CD14-positive monocyte (primary cell): ENCODE measurements around the gene AQP12B. TPM values are rescaled to one million over a fixed set of nuclear protein-coding genes. Genes with fewer than 3 reads are reported as not detected.

Experiments
- DNase-seq, 3 donors: peaks; one replicate each; pipeline ENCODE4 v3.0.0-alpha.2; 2011 to 2022
- H2AFZ ChIP-seq: 2 replicates; pipeline ENCODE4 v1.6.0; 2012; ENCODE audit warnings: mild to moderate bottlenecking, low read depth, low read length, inconsistent platforms; ENCODE audit not compliant: insufficient read depth, poor library complexity, severe bottlenecking
- H3K27ac ChIP-seq, 2 donors: 1 replicate in 1 of 2; 2 replicates in 1 of 2; pipeline ENCODE4 v1.5.1; 2012 to 2013; ENCODE audit warnings: low read length in 2 of 2, control low read depth in 1 of 2, inconsistent platforms in 1 of 2, low read depth in 1 of 2, mild to moderate bottlenecking in 1 of 2
- H3K27me3 ChIP-seq, 2 donors: one replicate each; pipeline versions ENCODE4 v1.6.0 to v1.6.1; 2011 to 2013; ENCODE audit warnings: low read length in 2 of 2; ENCODE audit not compliant: control insufficient read depth in 2 of 2, insufficient read depth in 2 of 2
- H3K36me3 ChIP-seq, 2 donors: replicated peaks in 1 of 2; 1 replicate in 1 of 2; 2 replicates in 1 of 2; pipeline versions ENCODE4 v1.5.1 to v1.6.1; 2012 to 2013; ENCODE audit warnings: low read length in 2 of 2, control low read depth in 1 of 2, inconsistent platforms in 1 of 2, mild to moderate bottlenecking in 1 of 2; ENCODE audit not compliant: insufficient read depth in 2 of 2, control insufficient read depth in 1 of 2
- H3K4me1 ChIP-seq, 2 donors: 1 replicate in 1 of 2; 2 replicates in 1 of 2; pipeline versions ENCODE4 v1.5.1 to v1.6.1; 2012 to 2013; ENCODE audit warnings: low read length in 2 of 2, control low read depth in 1 of 2, inconsistent platforms in 1 of 2, mild to moderate bottlenecking in 1 of 2, moderate library complexity in 1 of 2; ENCODE audit not compliant: insufficient read depth in 2 of 2, control insufficient read depth in 1 of 2
- H3K4me2 ChIP-seq: replicated peaks from 2 replicates; pipeline ENCODE3; 2012; ENCODE audit warnings: low read length, moderate library complexity, mild to moderate bottlenecking; ENCODE audit not compliant: poor library complexity, severe bottlenecking; ENCODE audit errors: extremely low read depth
- H3K4me3 ChIP-seq, 3 experiments: fragments of 200-600 bp in 1 of 3; sonication (generic) in 1 of 3; replicated peaks in 1 of 3; 1 replicate in 2 of 3; 2 replicates in 1 of 3; pipeline ENCODE4 v1.5.1; 2011 to 2013; ENCODE audit warnings: low read length in 3 of 3, mild to moderate bottlenecking in 3 of 3, control low read depth in 2 of 3, low read depth in 2 of 3, inconsistent platforms in 1 of 3, moderate library complexity in 1 of 3
- H3K79me2 ChIP-seq: 2 replicates; pipeline ENCODE4 v1.6.0; 2012; ENCODE audit warnings: mild to moderate bottlenecking, control low read depth, inconsistent platforms, low read length, moderate library complexity; ENCODE audit not compliant: insufficient read depth
- H3K9ac ChIP-seq: 2 replicates; pipeline ENCODE4 v1.6.0; 2017; ENCODE audit warnings: low read length, mild to moderate bottlenecking; ENCODE audit not compliant: insufficient read depth, poor library complexity, severe bottlenecking
- H3K9me3 ChIP-seq, 2 donors: replicated peaks in 1 of 2; 1 replicate in 1 of 2; 2 replicates in 1 of 2; pipeline versions ENCODE4 v1.5.1 to v1.6.1; 2012 to 2013; ENCODE audit warnings: low read length in 2 of 2, control low read depth in 1 of 2; ENCODE audit not compliant: control insufficient read depth in 1 of 2, insufficient read depth in 1 of 2
- H4K20me1 ChIP-seq: 2 replicates; pipeline ENCODE4 v1.6.0; 2012; ENCODE audit warnings: mild to moderate bottlenecking, low read length, control low read depth, moderate library complexity; ENCODE audit not compliant: insufficient read depth
- H3K27ac Mint-ChIP-seq, 7 donors: one replicate each; pipeline ENCODE4 v1.8.0; 2020; ENCODE audit warnings: mild to moderate bottlenecking in 7 of 7, mixed read lengths in 7 of 7, moderate library complexity in 6 of 7, inconsistent platforms in 2 of 7
- H3K27me3 Mint-ChIP-seq, 3 donors: one replicate each; pipeline ENCODE4 v1.8.0; 2021 to 2022; ENCODE audit warnings: low read depth in 3 of 3, mild to moderate bottlenecking in 3 of 3, mixed read lengths in 3 of 3, moderate library complexity in 3 of 3, inconsistent platforms in 1 of 3
- H3K36me3 Mint-ChIP-seq, 2 donors: one replicate each; pipeline ENCODE4 v1.8.0; 2020; ENCODE audit warnings: mixed read lengths in 2 of 2, inconsistent platforms in 1 of 2, mild to moderate bottlenecking in 1 of 2
- H3K4me1 Mint-ChIP-seq: one replicate; pipeline ENCODE4 v1.8.0; 2020; ENCODE audit warnings: mild to moderate bottlenecking, mixed read lengths
- H3K4me3 Mint-ChIP-seq, 2 donors: one replicate each; pipeline ENCODE4 v1.8.0; 2020; ENCODE audit warnings: mild to moderate bottlenecking in 2 of 2, mixed read lengths in 2 of 2, moderate library complexity in 1 of 2
- H3K9me3 Mint-ChIP-seq, 7 donors: one replicate each; pipeline ENCODE4 v1.8.0; 2020 to 2022; ENCODE audit warnings: mixed read lengths in 7 of 7, mild to moderate bottlenecking in 6 of 7, moderate library complexity in 6 of 7, inconsistent platforms in 2 of 7
- WGBS: methylation state at CpG from one replicate; pipeline ENCODE4 v1.1.5; 2013; ENCODE audit warnings: missing lambda C conversion rate; ENCODE audit not compliant: insufficient coverage; 5-methylcytosine and 5-hydroxymethylcytosine counted together
- intact Hi-C, 2 donors: fragments of 100-400 bp; cut with micrococcal nuclease; formaldehyde crosslinking; loops; one replicate each; pipeline versions ENCODE4 v1.15.0 to v1.15.1; 2023
- polyA plus RNA-seq, 3 donors: library from polyadenylated mRNA; depleted of rRNA in 1 of 3; unstranded in 2 of 3; stranded (reverse) in 1 of 3; fragments of 300-500 nt in 2 of 3; fragments of >200 nt in 1 of 3; fragmentation: Illumina TruSeq in 2 of 3; gene quantifications; 1 replicate in 2 of 3; 2 replicates in 1 of 3; pipeline ENCODE4 v1.2.3, GENCODE V29; 2012 to 2021
- TF ChIP-seq, protein P1 (sequence below): fragments of 200-600 bp; IDR thresholded peaks from one replicate; pipeline ENCODE4 v1.8.0; 2022; ENCODE audit warnings: antibody characterized with exemption, mild to moderate bottlenecking

The AQP12B gene
- polyA plus RNA-seq, 3 donors = not detected

DNA sequence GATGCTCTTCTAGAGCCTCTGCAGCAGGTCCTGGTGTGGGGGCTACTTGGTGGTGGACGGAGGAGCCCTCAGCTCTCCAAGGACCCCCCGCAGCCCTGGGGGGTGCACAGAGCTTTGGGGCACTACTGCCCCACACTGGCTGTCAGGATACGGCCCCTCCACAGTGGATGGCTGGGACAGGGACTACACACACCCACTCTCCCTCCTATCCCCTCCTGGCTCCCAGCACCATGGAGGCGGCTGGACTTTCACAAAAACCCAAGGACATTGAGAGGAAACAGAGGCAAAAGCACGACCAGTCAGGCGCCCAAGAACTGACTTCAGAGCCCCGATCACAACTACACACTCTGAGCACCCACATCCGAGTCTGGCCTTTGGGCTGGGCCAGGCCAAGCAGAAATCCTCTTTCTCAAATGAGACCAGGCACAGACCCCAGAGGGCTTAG, 44.8 kb downstream of the AQP12B start:
- H2AFZ ChIP-seq = no peak overlapping the region
- 89% methylated on average over 8 of the region's 8 CpGs for WGBS
- H3K4me1 Mint-ChIP-seq = peaks cover 12% of the 10 kb centered on the region
- H3K9me3 ChIP-seq = peaks cover 8 to 18% of the 10 kb centered on the region in 2 donors
- H3K9ac ChIP-seq = no peak overlapping the region
- TF ChIP-seq, protein P1, sequence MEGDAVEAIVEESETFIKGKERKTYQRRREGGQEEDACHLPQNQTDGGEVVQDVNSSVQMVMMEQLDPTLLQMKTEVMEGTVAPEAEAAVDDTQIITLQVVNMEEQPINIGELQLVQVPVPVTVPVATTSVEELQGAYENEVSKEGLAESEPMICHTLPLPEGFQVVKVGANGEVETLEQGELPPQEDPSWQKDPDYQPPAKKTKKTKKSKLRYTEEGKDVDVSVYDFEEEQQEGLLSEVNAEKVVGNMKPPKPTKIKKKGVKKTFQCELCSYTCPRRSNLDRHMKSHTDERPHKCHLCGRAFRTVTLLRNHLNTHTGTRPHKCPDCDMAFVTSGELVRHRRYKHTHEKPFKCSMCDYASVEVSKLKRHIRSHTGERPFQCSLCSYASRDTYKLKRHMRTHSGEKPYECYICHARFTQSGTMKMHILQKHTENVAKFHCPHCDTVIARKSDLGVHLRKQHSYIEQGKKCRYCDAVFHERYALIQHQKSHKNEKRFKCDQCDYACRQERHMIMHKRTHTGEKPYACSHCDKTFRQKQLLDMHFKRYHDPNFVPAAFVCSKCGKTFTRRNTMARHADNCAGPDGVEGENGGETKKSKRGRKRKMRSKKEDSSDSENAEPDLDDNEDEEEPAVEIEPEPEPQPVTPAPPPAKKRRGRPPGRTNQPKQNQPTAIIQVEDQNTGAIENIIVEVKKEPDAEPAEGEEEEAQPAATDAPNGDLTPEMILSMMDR = no peak
- no peaks in the 10 kb centered on the region for H3K36me3 ChIP-seq
- H3K27me3 Mint-ChIP-seq = peaks cover 3 to 10% (median 7%) of the 10 kb centered on the region in 3 donors
- no peak overlapping the region for H3K27ac ChIP-seq
- H3K27ac Mint-ChIP-seq = peak overlapping the region in 2 of 7 donors; percentile 4 to 12
- H3K4me2 ChIP-seq = no peak overlapping the region
- no peaks in the 10 kb centered on the region for H4K20me1 ChIP-seq
- no peaks in the 10 kb centered on the region for H3K27me3 ChIP-seq
- H3K9me3 Mint-ChIP-seq = peaks cover 12 to 39% (median 22%) of the 10 kb centered on the region in 7 donors
- H3K79me2 ChIP-seq = no peaks in the 10 kb centered on the region
- intact Hi-C loops = no loop called here
- peaks cover 0 to 3% of the 10 kb centered on the region in 2 donors for H3K36me3 Mint-ChIP-seq
- peaks cover 8 to 20% of the 10 kb centered on the region in 2 donors for H3K4me1 ChIP-seq
- no peak overlapping the region for H3K4me3 Mint-ChIP-seq
- no peak overlapping the region for H3K4me3 ChIP-seq
- DNase-seq = no peak

DNA sequence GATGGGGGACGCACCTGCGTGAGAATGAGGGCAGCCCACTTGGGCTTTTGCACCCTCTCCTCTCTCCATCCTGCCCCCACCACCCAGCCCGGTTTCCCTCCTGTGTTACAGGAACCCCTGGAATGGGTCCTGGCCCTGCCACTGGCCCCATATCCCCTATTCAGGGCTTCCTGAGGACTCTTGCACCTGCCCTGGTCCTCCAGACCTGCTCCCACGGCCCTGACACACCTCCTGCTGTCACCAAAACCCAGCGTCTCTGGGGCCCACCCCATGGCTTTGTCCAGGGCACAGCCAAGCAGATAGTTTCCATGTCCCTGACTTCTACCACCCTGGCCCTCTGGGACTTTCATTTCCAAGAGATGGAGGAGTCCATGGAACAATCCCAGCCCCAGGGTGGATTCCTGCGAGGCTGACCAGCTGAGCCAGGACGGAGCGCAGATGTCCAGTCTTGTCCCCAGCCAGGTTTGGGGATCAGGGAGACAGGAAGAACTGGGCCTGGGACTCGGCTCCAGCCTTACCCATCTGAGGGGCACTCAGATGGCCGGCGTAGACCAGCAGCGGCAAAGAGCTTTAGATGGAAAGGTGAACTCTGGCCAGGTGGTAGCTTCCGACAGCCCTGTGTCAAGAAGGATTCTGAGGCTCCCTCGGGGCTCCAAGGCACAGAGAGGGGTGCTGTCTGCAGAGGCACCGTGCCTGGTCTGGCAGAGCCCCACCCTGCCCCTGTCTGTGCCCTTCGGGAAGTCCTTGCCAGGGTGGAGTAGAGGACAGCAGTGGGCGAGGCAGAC, 45.4 kb downstream of the AQP12B start:
- Mint-ChIP-seq H3K27ac (no peak overlapping the region), H3K4me3 (no peak overlapping the region), H3K27me3 (peaks cover 3 to 10% (median 7%) of the 10 kb centered on the region in 3 donors), H3K4me1 (peaks cover 12% of the 10 kb centered on the region), H3K36me3 (peaks cover 0 to 8% of the 10 kb centered on the region in 2 donors), H3K9me3 (peaks cover 15 to 41% (median 28%) of the 10 kb centered on the region in 7 donors)
- intact Hi-C loops = no loop called here
- no peak overlapping the region for H3K4me3 ChIP-seq
- no peak overlapping the region for H3K4me2 ChIP-seq
- no peak overlapping the region for H3K9ac ChIP-seq
- no peaks in the 10 kb centered on the region for H4K20me1 ChIP-seq
- no peak overlapping the region for H3K27ac ChIP-seq
- H3K9me3 ChIP-seq = peaks cover 11 to 22% of the 10 kb centered on the region in 2 donors
- WGBS = 95% methylated on average over 13 of the region's 17 CpGs
- peaks cover 8 to 20% of the 10 kb centered on the region in 2 donors for H3K4me1 ChIP-seq
- DNase-seq = peak in 1 of 3 donors; percentile 3
- H3K36me3 ChIP-seq = no peaks in the 10 kb centered on the region
- no peaks in the 10 kb centered on the region for H3K79me2 ChIP-seq
- no peak overlapping the region for H2AFZ ChIP-seq
- no peaks in the 10 kb centered on the region for H3K27me3 ChIP-seq
- TF ChIP-seq, protein P1 = no peak
